ENCODE measurements around the gene RBMS1.

- TF ChIP-seq, protein P1, sequence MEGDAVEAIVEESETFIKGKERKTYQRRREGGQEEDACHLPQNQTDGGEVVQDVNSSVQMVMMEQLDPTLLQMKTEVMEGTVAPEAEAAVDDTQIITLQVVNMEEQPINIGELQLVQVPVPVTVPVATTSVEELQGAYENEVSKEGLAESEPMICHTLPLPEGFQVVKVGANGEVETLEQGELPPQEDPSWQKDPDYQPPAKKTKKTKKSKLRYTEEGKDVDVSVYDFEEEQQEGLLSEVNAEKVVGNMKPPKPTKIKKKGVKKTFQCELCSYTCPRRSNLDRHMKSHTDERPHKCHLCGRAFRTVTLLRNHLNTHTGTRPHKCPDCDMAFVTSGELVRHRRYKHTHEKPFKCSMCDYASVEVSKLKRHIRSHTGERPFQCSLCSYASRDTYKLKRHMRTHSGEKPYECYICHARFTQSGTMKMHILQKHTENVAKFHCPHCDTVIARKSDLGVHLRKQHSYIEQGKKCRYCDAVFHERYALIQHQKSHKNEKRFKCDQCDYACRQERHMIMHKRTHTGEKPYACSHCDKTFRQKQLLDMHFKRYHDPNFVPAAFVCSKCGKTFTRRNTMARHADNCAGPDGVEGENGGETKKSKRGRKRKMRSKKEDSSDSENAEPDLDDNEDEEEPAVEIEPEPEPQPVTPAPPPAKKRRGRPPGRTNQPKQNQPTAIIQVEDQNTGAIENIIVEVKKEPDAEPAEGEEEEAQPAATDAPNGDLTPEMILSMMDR (IDR thresholded peaks at IDR 0.05 in 4 of 5, conservative IDR thresholded peaks at IDR 0.05 in 1 of 5): no peak
- TF ChIP-seq POLR2A (IDR thresholded peaks at IDR 0.05): no peak
These were observed 207.1 kb downstream of the RBMS1 start for GRCh38 chr2:160286551-160286950.
